Fibroblast of villous mesenchyme (primary cell): Measurements from ENCODE around the gene IFNAR1. TPM values are rescaled to one million over a fixed set of nuclear protein-coding genes. Genes with fewer than 3 reads are reported as not detected.

Experiments used
- DNase-seq: peaks from one replicate; pipeline ENCODE4 v3.0.0-alpha.2; 2010; ENCODE audit warnings: low read depth
- H3K4me3 ChIP-seq: 2 replicates; pipeline ENCODE4 v1.5.1; 2011; ENCODE audit warnings: low read depth, mild to moderate bottlenecking, low read length
- total RNA-seq: library from RNA; depleted of rRNA; stranded (reverse); fragments of >200 nt; gene quantifications from 2 replicates; pipeline ENCODE4 v1.2.3, GENCODE V29; 2012
- TF ChIP-seq, protein P1 (sequence below): IDR thresholded peaks from 2 replicates; pipeline ENCODE4 v1.5.1; 2012; ENCODE audit warnings: low read depth, mild to moderate bottlenecking, low read length; ENCODE audit not compliant: insufficient read depth

Gene IFNAR1
- 12.9 and 19.0 TPM in 2 replicates for total RNA-seq

DNA sequence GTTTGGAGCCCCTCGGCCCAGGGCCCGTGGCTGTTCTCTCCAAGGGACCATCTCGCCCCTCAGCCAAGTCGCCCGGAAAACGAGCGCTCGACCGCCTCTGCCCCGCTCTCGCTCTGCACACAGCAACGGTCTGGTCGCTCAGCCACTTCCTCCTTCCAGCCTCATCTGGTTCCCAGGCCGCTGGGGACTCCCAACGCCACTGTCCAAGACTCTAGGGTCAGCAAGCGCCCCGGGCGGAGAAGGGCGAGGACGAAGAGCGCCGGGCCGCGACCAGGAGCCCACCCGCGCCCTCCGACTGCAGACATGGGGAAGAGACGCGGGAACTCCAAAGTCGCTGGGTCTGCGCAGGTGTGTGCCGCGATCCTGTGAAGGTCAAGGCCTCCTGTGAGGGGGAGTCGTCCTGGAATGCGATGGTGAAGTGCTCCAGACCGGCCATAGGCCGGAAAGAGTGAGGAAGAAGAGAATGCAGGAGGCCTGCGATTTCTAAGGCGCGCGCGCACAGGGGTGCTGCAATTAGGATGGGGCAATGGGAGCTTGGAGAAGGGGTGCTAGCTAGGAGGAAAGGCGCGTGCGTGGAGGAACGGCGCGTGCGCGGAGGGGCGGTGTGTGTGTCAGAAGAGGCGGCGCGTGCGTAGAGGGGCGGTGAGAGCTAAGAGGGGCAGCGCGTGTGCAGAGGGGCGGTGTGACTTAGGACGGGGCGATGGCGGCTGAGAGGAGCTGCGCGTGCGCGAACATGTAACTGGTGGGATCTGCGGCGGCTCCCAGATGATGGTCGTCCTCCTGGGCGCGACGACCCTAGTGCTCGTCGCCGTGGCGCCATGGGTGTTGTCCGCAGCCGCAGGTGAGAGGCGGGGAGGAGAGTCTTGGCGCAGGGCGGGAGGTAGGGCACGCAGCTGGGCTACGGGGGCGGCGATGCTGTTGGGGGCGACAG is at the start of gene IFNAR1:
Gene IFNAR1, plus strand, starts transcription at position 680 of the 931 bp plus-strand sequence. Its CDS starts 86 bp downstream, at position 766.
- DNase-seq = peak; percentile 99
- TF ChIP-seq, protein P1, sequence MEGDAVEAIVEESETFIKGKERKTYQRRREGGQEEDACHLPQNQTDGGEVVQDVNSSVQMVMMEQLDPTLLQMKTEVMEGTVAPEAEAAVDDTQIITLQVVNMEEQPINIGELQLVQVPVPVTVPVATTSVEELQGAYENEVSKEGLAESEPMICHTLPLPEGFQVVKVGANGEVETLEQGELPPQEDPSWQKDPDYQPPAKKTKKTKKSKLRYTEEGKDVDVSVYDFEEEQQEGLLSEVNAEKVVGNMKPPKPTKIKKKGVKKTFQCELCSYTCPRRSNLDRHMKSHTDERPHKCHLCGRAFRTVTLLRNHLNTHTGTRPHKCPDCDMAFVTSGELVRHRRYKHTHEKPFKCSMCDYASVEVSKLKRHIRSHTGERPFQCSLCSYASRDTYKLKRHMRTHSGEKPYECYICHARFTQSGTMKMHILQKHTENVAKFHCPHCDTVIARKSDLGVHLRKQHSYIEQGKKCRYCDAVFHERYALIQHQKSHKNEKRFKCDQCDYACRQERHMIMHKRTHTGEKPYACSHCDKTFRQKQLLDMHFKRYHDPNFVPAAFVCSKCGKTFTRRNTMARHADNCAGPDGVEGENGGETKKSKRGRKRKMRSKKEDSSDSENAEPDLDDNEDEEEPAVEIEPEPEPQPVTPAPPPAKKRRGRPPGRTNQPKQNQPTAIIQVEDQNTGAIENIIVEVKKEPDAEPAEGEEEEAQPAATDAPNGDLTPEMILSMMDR = no peak
- H3K4me3 ChIP-seq = peak within 1 kb of the TSS; percentile 98

DNA sequence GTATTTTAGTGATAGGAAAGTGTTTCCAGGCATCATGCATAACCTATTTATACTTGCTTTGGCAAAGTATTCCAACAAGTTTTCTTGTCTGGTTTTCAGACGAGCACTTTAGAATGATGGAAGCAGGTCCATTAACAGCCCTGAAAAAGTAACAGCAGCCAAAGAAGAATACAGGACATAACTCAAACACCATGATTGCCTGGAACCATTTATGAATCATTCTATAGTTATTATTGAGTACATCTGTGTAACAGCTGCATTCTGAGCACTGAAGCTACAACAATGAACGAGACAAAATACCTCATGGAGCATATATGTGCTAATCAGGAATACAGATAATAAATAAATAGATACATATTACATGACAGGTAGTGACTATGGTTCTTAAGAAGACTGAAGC is 46.0 kb upstream of the IFNAR1 start:
- no peak for DNase-seq
- no peak overlapping the region for H3K4me3 ChIP-seq
- TF ChIP-seq, protein P1 = no peak

DNA sequence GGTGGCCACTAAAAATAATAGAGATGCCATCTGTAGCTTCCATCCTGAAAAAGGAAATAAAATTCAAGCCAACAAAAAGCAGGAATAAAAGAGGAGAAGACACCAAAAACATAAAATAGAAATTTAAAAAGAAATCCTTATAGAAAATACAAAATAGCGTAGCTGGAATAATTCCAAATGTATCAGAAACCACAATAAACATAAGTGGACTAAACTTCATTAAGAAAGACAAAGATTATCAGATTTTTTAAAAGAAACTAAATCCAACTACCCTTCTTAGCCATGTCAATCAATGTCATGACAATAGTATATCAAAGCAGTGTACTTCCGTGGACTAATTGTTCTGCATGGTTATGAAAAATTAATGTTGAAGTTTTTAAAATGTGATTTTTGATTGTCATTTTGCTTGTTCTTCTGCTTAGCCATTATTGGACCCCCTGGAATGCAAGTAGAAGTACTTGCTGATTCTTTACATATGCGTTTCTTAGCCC is 45.4 kb upstream of the IFNAR1 start:
- no peak for DNase-seq
- TF ChIP-seq, protein P1 = no peak
- no peak overlapping the region for H3K4me3 ChIP-seq

DNA sequence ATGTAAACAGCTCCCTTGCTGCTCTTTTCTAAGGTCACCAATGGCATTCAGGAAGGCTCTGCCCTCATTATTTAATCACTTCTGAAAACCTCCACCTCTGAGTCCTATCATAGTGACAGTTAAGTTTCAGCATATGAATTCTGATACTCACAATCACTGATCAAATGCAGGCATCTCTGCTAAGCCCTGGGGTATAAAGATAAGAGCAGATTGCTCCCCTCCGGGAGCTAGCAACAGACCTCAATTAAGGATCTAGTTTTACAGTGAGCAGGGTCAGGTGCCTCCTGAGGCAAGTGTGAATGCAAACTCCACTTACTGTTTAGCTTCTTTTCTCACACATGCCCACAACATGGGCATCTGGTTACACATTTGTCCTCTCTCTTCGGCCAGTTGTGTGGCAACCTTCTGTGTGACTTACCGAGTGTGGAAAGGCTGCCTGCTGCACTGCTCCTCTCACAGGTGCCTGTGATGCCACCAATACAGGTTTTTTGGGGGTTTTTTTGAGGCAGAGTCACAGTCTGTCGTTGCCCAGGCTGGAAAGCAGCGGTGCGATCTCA is 43.6 kb upstream of the IFNAR1 start:
- no peak for DNase-seq
- TF ChIP-seq, protein P1 = no peak
- H3K4me3 ChIP-seq = no peak overlapping the region

DNA sequence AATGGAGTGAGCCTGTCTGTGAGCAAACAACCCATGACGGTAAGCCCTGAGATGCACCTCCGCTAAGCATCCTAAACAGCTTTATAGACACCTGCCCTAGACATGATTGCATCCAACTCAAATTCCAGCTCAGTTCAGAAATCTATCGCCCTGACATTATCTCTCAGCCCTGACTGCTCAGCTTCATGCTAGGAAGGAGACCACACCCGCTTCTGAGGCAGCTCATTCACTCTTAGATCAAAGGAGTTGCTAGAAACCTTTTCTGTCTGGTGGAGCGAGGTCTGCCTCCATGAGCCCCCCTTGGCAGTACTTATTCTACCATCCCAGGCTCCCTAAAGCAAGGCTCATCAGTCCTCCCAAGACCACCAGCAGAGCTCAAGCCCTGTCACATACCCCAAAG is 41.6 kb upstream of the IFNAR1 start:
- TF ChIP-seq, protein P1 = no peak
- DNase-seq = no peak
- no peak overlapping the region for H3K4me3 ChIP-seq

DNA sequence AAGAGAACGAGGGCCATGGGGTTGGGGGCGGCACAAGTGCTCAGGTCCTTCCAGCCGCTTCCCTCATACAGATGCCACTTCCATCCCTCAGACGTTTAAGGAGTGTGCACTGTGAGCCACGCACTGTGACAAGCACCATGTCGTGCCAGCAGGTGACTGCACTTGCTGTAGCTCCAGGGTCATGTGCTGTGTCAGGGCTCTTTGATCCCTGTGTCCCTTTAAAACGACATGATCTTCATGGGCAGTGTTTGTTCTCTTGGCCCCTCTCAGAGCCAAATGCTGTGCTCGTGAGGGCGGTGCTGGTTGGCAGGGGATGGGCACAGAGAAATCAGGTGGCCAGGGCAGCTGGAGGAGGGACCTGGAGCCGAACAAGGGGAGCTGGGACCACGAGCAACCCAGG is 38.7 kb upstream of the IFNAR1 start:
- no peak for DNase-seq
- TF ChIP-seq, protein P1 = no peak
- H3K4me3 ChIP-seq = no peak overlapping the region
